Fibroblast of lung (primary cell): ENCODE measurements around the gene EFNB1. TPM values are rescaled to one million over a fixed set of nuclear protein-coding genes. Genes with fewer than 3 reads are reported as not detected.

ENCODE experiments used
- DNase-seq, 2 donors: peaks; one replicate each; pipeline versions ENCODE4 v3.0.0 to v3.0.0-alpha.2; 2010; ENCODE audit warnings: low read depth in 2 of 2
- H2AFZ ChIP-seq: 2 replicates; pipeline ENCODE4 v1.5.1; 2012; ENCODE audit warnings: low read length, control low read depth, inconsistent platforms
- H3K27ac ChIP-seq: 2 replicates; pipeline ENCODE4 v1.5.1; 2011; ENCODE audit warnings: low read length, control low read depth; ENCODE audit not compliant: insufficient read depth
- H3K27me3 ChIP-seq: 2 replicates; pipeline ENCODE4 v1.5.1; 2011; ENCODE audit warnings: mild to moderate bottlenecking, low read length; ENCODE audit not compliant: control insufficient read depth, insufficient read depth
- H3K36me3 ChIP-seq: 2 replicates; pipeline ENCODE4 v1.5.1; 2011; ENCODE audit warnings: low read length; ENCODE audit not compliant: control insufficient read depth, insufficient read depth
- H3K4me1 ChIP-seq: 2 replicates; pipeline ENCODE4 v1.5.1; 2011; ENCODE audit warnings: low read length; ENCODE audit not compliant: control insufficient read depth, insufficient read depth; ENCODE audit errors: extremely low read depth
- H3K4me2 ChIP-seq: 2 replicates; pipeline ENCODE4 v1.5.1; 2011; ENCODE audit warnings: low read length, control low read depth; ENCODE audit not compliant: insufficient read depth; ENCODE audit errors: extremely low read depth
- H3K4me3 ChIP-seq, 4 experiments: fragments of 200-600 bp in 1 of 4; sonication (generic) in 1 of 4; replicated peaks in 1 of 4; 2 replicates each; pipeline ENCODE4 v1.5.1; 2011 to 2016; ENCODE audit warnings: low read length in 4 of 4, low read depth in 3 of 4, mild to moderate bottlenecking in 3 of 4, control low read depth in 2 of 4, inconsistent platforms in 1 of 4, mixed read lengths in 1 of 4; ENCODE audit not compliant: insufficient read depth in 1 of 4; ENCODE audit errors: control extremely low read depth in 1 of 4
- H3K79me2 ChIP-seq: 2 replicates; pipeline ENCODE4 v1.5.1; 2012; ENCODE audit warnings: mild to moderate bottlenecking, low read length, inconsistent platforms; ENCODE audit not compliant: control insufficient read depth, insufficient read depth
- H3K9ac ChIP-seq: 2 replicates; pipeline ENCODE4 v1.5.1; 2011; ENCODE audit warnings: mild to moderate bottlenecking, low read length, control low read depth; ENCODE audit not compliant: insufficient read depth
- H3K9me3 ChIP-seq: 2 replicates; pipeline ENCODE4 v1.5.1; 2012; ENCODE audit warnings: low read depth, low read length; ENCODE audit not compliant: control insufficient read depth, insufficient read depth
- H4K20me1 ChIP-seq: 2 replicates; pipeline ENCODE4 v1.5.1; 2011; ENCODE audit warnings: low read length; ENCODE audit not compliant: control insufficient read depth, insufficient read depth; ENCODE audit errors: extremely low read depth
- EZH2 ChIP-seq: IDR thresholded peaks from 2 replicates; pipeline ENCODE4 v1.5.1; 2012; ENCODE audit warnings: low read length, control low read depth, mild to moderate bottlenecking; ENCODE audit errors: missing control alignments
- polyA plus RNA-seq, 2 donors: library from polyadenylated mRNA; depleted of rRNA in 1 of 2; stranded (reverse) in 1 of 2; unstranded in 1 of 2; fragments of >200 nt; gene quantifications; 2 replicates each; pipeline ENCODE4 v1.2.1, GENCODE V29; 2011 to 2012; ENCODE audit warnings: missing spikeins in 1 of 2
- total RNA-seq: library from RNA; depleted of rRNA; stranded (reverse); fragments of >200 nt; gene quantifications from 2 replicates; pipeline ENCODE4 v1.2.1, GENCODE V29; 2014
- TF ChIP-seq, protein P1 (sequence below), 2 donors: IDR thresholded peaks in 1 of 2; conservative IDR thresholded peaks in 1 of 2; 1 replicate in 1 of 2; 2 replicates in 1 of 2; pipeline ENCODE4 v1.5.1; 2011 to 2012; ENCODE audit warnings: low read length in 2 of 2, control low read depth in 1 of 2, inconsistent platforms in 1 of 2, low read depth in 1 of 2, mild to moderate bottlenecking in 1 of 2

Gene EFNB1
- total and polyA plus RNA-seq, 2 donors (not counting 1 experiment from before 2014, with no cell fraction given), result 12.6 to 43.4 TPM

DNA sequence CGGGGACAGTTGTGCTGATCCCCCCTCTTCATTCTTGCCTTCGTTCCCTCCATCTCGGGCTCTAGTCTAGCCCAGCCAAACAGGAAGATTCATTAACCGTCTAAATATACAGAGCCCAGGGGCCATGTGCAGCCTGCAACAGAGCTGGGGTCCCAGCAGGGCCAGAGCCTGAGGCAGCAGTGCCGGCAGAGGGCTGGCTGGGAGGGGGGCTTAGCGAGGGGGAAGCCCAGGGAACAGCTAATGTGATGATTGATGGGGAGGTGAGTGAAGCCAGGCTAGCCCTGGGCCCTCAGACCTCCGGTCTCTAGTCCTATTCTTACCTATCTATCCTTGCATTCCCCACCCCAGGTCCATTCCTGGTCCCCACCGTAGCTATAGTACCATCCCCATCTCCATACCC lies 22.3 kb downstream of the EFNB1 start:
- Histone ChIP-seq H3K79me2 (no peaks in the 10 kb centered on the region), H3K4me1 (no peaks in the 10 kb centered on the region), H3K27ac (no peak overlapping the region), H2AFZ (no peak overlapping the region), H3K36me3 (no peaks in the 10 kb centered on the region), H3K9ac (no peak overlapping the region), H3K9me3 (no peaks in the 10 kb centered on the region), H3K4me3 (no peak overlapping the region), H3K4me2 (no peak overlapping the region), H3K27me3 (peaks cover 4% of the 10 kb centered on the region), H4K20me1 (peaks cover 2% of the 10 kb centered on the region)
- TF ChIP-seq, protein P1, sequence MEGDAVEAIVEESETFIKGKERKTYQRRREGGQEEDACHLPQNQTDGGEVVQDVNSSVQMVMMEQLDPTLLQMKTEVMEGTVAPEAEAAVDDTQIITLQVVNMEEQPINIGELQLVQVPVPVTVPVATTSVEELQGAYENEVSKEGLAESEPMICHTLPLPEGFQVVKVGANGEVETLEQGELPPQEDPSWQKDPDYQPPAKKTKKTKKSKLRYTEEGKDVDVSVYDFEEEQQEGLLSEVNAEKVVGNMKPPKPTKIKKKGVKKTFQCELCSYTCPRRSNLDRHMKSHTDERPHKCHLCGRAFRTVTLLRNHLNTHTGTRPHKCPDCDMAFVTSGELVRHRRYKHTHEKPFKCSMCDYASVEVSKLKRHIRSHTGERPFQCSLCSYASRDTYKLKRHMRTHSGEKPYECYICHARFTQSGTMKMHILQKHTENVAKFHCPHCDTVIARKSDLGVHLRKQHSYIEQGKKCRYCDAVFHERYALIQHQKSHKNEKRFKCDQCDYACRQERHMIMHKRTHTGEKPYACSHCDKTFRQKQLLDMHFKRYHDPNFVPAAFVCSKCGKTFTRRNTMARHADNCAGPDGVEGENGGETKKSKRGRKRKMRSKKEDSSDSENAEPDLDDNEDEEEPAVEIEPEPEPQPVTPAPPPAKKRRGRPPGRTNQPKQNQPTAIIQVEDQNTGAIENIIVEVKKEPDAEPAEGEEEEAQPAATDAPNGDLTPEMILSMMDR (conservative IDR thresholded peaks at IDR 0.05 in 1 of 2, IDR thresholded peaks at IDR 0.05 in 1 of 2; ENCODE audit: low read depth in 1 of 2, low read length in 2 of 2), result no peak
- TF ChIP-seq EZH2, result no peak
- DNase-seq, result no peak

GRCh38 chrX:68852046-68852445 lies 23.2 kb downstream of the EFNB1 start:
- no peak overlapping the region for H3K4me3 ChIP-seq
- no peaks in the 10 kb centered on the region for H3K36me3 ChIP-seq
- H3K27me3 ChIP-seq, result peaks cover 8% of the 10 kb centered on the region
- no peak for DNase-seq
- no peak overlapping the region for H3K4me2 ChIP-seq
- no peaks in the 10 kb centered on the region for H3K9me3 ChIP-seq
- no peaks in the 10 kb centered on the region for H3K79me2 ChIP-seq
- TF ChIP-seq, protein P1 (conservative IDR thresholded peaks at IDR 0.05 in 1 of 2, IDR thresholded peaks at IDR 0.05 in 1 of 2; ENCODE audit: low read depth in 1 of 2, low read length in 2 of 2), result no peak
- no peak for TF ChIP-seq EZH2
- H4K20me1 ChIP-seq, result peaks cover 2% of the 10 kb centered on the region
- no peaks in the 10 kb centered on the region for H3K4me1 ChIP-seq
- H3K9ac ChIP-seq, result no peak overlapping the region
- no peak overlapping the region for H3K27ac ChIP-seq
- H2AFZ ChIP-seq, result no peak overlapping the region

- Histone ChIP-seq H2AFZ (no peak overlapping the region), H4K20me1 (peaks cover 2% of the 10 kb centered on the region), H3K36me3 (no peaks in the 10 kb centered on the region), H3K9me3 (no peaks in the 10 kb centered on the region), H3K4me1 (no peaks in the 10 kb centered on the region), H3K27ac (no peak overlapping the region), H3K27me3 (peaks cover 8% of the 10 kb centered on the region), H3K4me3 (no peak overlapping the region), H3K9ac (no peak overlapping the region), H3K79me2 (no peaks in the 10 kb centered on the region), H3K4me2 (no peak overlapping the region)
- DNase-seq, result no peak
- TF ChIP-seq, protein P1 (conservative IDR thresholded peaks at IDR 0.05 in 1 of 2, IDR thresholded peaks at IDR 0.05 in 1 of 2; ENCODE audit: low read depth in 1 of 2, low read length in 2 of 2), result no peak
- no peak for TF ChIP-seq EZH2
Observed at GRCh38 chrX:68853665-68854251, 24.9 kb downstream of the EFNB1 start.
